SK-N-SH (cell line): ENCODE measurements around the gene HLF. TPM values are rescaled to one million over a fixed set of nuclear protein-coding genes. Genes with fewer than 3 reads are reported as not detected.

Experiments
- CTCF ChIA-PET: fragments of 300-600, 350-600 bp; formaldehyde crosslinking; extraction: SDS; loops from one replicate; lab custom pipeline; 2021; lab: Yijun Ruan, JAX
- POLR2A ChIA-PET: fragments of 350-600 bp; sonication (Branson Sonifier 250); formaldehyde crosslinking; extraction: SDS; loops from one replicate; lab custom pipeline; 2020; ENCODE audit warnings: antibody characterized with exemption, inconsistent platforms; lab: Yijun Ruan, JAX
- DNase-seq: peaks from one replicate; pipeline ENCODE4 v3.0.0; 2012
- H2AFZ ChIP-seq: fragments of 200-600 bp; sonication (generic); 2 replicates; pipeline ENCODE4 v1.8.1; 2016; ENCODE audit warnings: antibody characterized with exemption, mild to moderate bottlenecking, low read depth
- H3F3A ChIP-seq: fragments of 200-600 bp; sonication (generic); replicated peaks from 2 replicates; pipeline ENCODE3; 2016; ENCODE audit warnings: antibody characterized with exemption, mild to moderate bottlenecking; ENCODE audit not compliant: insufficient read depth
- H3K27ac ChIP-seq, 2 experiments: fragments of 200-500 bp in 1 of 2; fragments of 200-600 bp in 1 of 2; sonication (Bioruptor generic) in 1 of 2; sonication (generic), shearing (Covaris generic) in 1 of 2; 2 replicates each; pipeline versions ENCODE4 v1.5.1 to v1.6.1; 2014 to 2016; ENCODE audit warnings: low read depth in 2 of 2, inconsistent platforms in 1 of 2, low read length in 1 of 2, mild to moderate bottlenecking in 1 of 2, mixed read lengths in 1 of 2
- H3K27me3 ChIP-seq: fragments of 200-600 bp; sonication (generic), shearing (Covaris generic); 2 replicates; pipeline ENCODE4 v1.6.1; 2016; ENCODE audit warnings: mixed run types; ENCODE audit not compliant: insufficient read depth
- H3K36me3 ChIP-seq, 2 experiments: fragments of 200-500 bp in 1 of 2; fragments of 200-600 bp in 1 of 2; sonication (Bioruptor generic) in 1 of 2; sonication (generic) in 1 of 2; replicated peaks in 1 of 2; 2 replicates each; pipeline versions ENCODE3 to v1.5.1; 2014 to 2016; ENCODE audit warnings: low read length in 1 of 2, mild to moderate bottlenecking in 1 of 2; ENCODE audit not compliant: insufficient read depth in 2 of 2, control insufficient read depth in 1 of 2
- H3K4me1 ChIP-seq, 2 experiments: fragments of 200-500 bp in 1 of 2; fragments of 200-600 bp in 1 of 2; sonication (Bioruptor generic) in 1 of 2; sonication (generic), shearing (Covaris generic) in 1 of 2; 2 replicates each; pipeline versions ENCODE4 v1.5.1 to v1.6.1; 2014 to 2016; ENCODE audit warnings: low read depth in 1 of 2, low read length in 1 of 2, mixed run types in 1 of 2; ENCODE audit not compliant: insufficient read depth in 2 of 2, control insufficient read depth in 1 of 2
- H3K4me2 ChIP-seq: fragments of 200-600 bp; sonication (generic), shearing (Covaris generic); 2 replicates; pipeline ENCODE4 v1.6.1; 2017; ENCODE audit warnings: mixed run types
- H3K4me3 ChIP-seq, 2 experiments: fragments of 200-500 bp in 1 of 2; fragments of 200-600 bp in 1 of 2; sonication (Bioruptor generic) in 1 of 2; sonication (generic), shearing (Covaris generic) in 1 of 2; 2 replicates each; pipeline versions ENCODE4 v1.5.1 to v1.8.1; 2014 to 2016; ENCODE audit warnings: low read depth in 2 of 2, inconsistent platforms in 1 of 2, low read length in 1 of 2, mild to moderate bottlenecking in 1 of 2, mixed read lengths in 1 of 2, moderate library complexity in 1 of 2
- H3K79me2 ChIP-seq: fragments of 200-600 bp; sonication (generic); 2 replicates; pipeline ENCODE4 v1.8.1; 2017; ENCODE audit warnings: mild to moderate bottlenecking; ENCODE audit not compliant: insufficient read depth
- H3K9ac ChIP-seq: fragments of 200-600 bp; sonication (generic); 2 replicates; pipeline ENCODE4 v1.6.1; 2017; ENCODE audit warnings: mixed run types
- H3K9me2 ChIP-seq: fragments of 200-600 bp; sonication (generic); 2 replicates; pipeline ENCODE4 v1.6.1; 2017; ENCODE audit warnings: mixed run types
- H3K9me3 ChIP-seq: fragments of 200-600 bp; sonication (generic); 2 replicates; pipeline ENCODE4 v1.6.1; 2017; ENCODE audit warnings: mixed run types, mild to moderate bottlenecking, moderate library complexity
- H4K20me1 ChIP-seq: fragments of 200-600 bp; sonication (generic); 2 replicates; pipeline ENCODE4 v1.6.1; 2017; ENCODE audit warnings: mild to moderate bottlenecking, mixed run types; ENCODE audit not compliant: insufficient read depth
- CHD2 ChIP-seq: fragments of 150-350 bp; IDR thresholded peaks from 2 replicates; pipeline ENCODE4 v1.6.1; 2018; ENCODE audit warnings: low read length; ENCODE audit not compliant: partially characterized antibody
- CTCF ChIP-seq: fragments of 200-600 bp; sonication (generic); IDR thresholded peaks from 2 replicates; pipeline ENCODE4 v1.6.1; 2017; ENCODE audit warnings: antibody characterized with exemption, mild to moderate bottlenecking, moderate library complexity
- MEF2A ChIP-seq: IDR thresholded peaks from 2 replicates; pipeline ENCODE4 v1.4.0; 2012; ENCODE audit warnings: low read depth, borderline replicate concordance
- POLR2AphosphoS5 ChIP-seq: IDR thresholded peaks from 2 replicates; pipeline ENCODE4 v1.6.1; 2012; ENCODE audit warnings: low read depth, low read length
- RAD21 ChIP-seq: IDR thresholded peaks from 2 replicates; pipeline ENCODE4 v1.6.1; 2012; ENCODE audit warnings: mild to moderate bottlenecking, low read length
- RCOR1 ChIP-seq: fragments of 150-350 bp; IDR thresholded peaks from 2 replicates; pipeline ENCODE4 v1.6.1; 2017; ENCODE audit warnings: antibody characterized with exemption, low read length
- SMC3 ChIP-seq: IDR thresholded peaks from 2 replicates; pipeline ENCODE4 v1.6.1; 2012; ENCODE audit warnings: low read depth, low read length, improper control_type of control experiment
- TAF1 ChIP-seq: IDR thresholded peaks from 2 replicates; pipeline ENCODE4 v1.6.1; 2012; ENCODE audit warnings: low read depth, mild to moderate bottlenecking, low read length, moderate library complexity, borderline replicate concordance
- TEAD4 ChIP-seq: IDR thresholded peaks from 2 replicates; pipeline ENCODE4 v1.4.0; 2012; ENCODE audit warnings: mild to moderate bottlenecking, borderline replicate concordance; ENCODE audit not compliant: insufficient read depth
- WGBS: methylation state at CpG from one replicate; pipeline ENCODE4 v1.1.6; 2017; ENCODE audit warnings: low lambda C conversion rate; 5-methylcytosine and 5-hydroxymethylcytosine counted together
- polyA plus RNA-seq, 3 experiments: library from polyadenylated mRNA; depleted of rRNA; stranded (reverse); fragments of >200 nt; gene quantifications; 2 replicates each; pipeline ENCODE4 v1.2.3, GENCODE V29; 2012
- TF ChIP-seq, protein P1 (sequence below): IDR thresholded peaks from 2 replicates; pipeline ENCODE4 v1.4.0; 2012; ENCODE audit warnings: low read depth, borderline replicate concordance
- TF ChIP-seq, protein P2 (sequence below): fragments of 150-350 bp; IDR thresholded peaks from 2 replicates; pipeline ENCODE4 v1.6.1; 2016; ENCODE audit warnings: mild to moderate bottlenecking, low read depth, low read length
- TF ChIP-seq, protein P3 (sequence below): IDR thresholded peaks from 2 replicates; pipeline ENCODE4 v1.4.0; 2012; ENCODE audit warnings: low read depth, borderline replicate concordance

The HLF gene
- polyA plus RNA-seq, 1 of the 3 experiments (the other 2 are of a cell fraction), result 0.03 TPM

DNA sequence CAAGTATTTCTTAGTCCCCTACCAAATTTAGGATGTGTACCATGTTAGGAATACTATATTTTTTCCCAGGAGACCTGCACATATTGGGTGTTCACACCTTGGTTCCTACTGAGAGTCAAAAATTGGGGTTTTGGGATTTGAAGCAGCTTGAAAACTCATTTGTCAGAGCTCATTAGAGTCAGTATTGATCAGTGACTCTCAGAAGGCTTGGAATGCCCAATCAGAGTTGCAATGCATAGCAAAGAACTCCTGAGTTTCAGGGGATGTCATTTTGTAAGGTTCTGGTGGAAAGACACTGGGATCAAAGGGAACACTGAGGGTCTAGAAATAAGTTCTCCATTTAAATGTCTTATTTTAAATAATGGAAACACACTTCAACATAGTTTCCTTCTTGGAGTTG lies 5.1 kb downstream of the HLF start (continued):
- TF ChIP-seq, protein P1, sequence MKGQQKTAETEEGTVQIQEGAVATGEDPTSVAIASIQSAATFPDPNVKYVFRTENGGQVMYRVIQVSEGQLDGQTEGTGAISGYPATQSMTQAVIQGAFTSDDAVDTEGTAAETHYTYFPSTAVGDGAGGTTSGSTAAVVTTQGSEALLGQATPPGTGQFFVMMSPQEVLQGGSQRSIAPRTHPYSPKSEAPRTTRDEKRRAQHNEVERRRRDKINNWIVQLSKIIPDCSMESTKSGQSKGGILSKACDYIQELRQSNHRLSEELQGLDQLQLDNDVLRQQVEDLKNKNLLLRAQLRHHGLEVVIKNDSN, result no peak
- no peak for TF ChIP-seq SMC3
- TF ChIP-seq MEF2A, result no peak
- TF ChIP-seq RCOR1, result no peak
- no peak for TF ChIP-seq CHD2
- TF ChIP-seq, protein P2, sequence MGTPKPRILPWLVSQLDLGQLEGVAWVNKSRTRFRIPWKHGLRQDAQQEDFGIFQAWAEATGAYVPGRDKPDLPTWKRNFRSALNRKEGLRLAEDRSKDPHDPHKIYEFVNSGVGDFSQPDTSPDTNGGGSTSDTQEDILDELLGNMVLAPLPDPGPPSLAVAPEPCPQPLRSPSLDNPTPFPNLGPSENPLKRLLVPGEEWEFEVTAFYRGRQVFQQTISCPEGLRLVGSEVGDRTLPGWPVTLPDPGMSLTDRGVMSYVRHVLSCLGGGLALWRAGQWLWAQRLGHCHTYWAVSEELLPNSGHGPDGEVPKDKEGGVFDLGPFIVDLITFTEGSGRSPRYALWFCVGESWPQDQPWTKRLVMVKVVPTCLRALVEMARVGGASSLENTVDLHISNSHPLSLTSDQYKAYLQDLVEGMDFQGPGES, result no peak
- TF ChIP-seq CTCF, result no peak
- TF ChIP-seq TEAD4, result no peak
- no peak for TF ChIP-seq RAD21

- CTCF ChIA-PET, result interaction anchor here (1.3 to 1.5 kb wide), 2 partner anchors 243 to 302 kb away, joined by 3 to 4 read pairs; partner anchors contain the start of gene STXBP4
- POLR2A ChIA-PET, result no interaction called here
- 43% methylated on average over 1 of the region's 1 CpG for WGBS
These were observed 6.4 kb downstream of the HLF start for GRCh38 chr17:55271223-55271571.

More at GRCh38 chr17:55271223-55271571, 6.4 kb downstream of the HLF start:
- no peak for DNase-seq
- Histone ChIP-seq H3K4me2 (no peak overlapping the region), H3K4me3 (no peak overlapping the region), H3K27me3 (0 out of 2 replicates have a peak, but pooled peaks cover 5% of the 10 kb centered on the region), H3K27ac (no peak overlapping the region), H3K9me3 (no peaks in the 10 kb centered on the region), H3K79me2 (no peaks in the 10 kb centered on the region), H4K20me1 (no peaks in the 10 kb centered on the region), H3F3A (peaks cover 4% of the 10 kb centered on the region), H3K4me1 (peaks cover 7 to 21% of the 10 kb centered on the region in 2 experiments; a peak in 3 of 4 replicates), H3K36me3 (no peaks in the 10 kb centered on the region), H2AFZ (no peak overlapping the region), H3K9me2 (no peaks in the 10 kb centered on the region), H3K9ac (no peak overlapping the region)
- TF ChIP-seq RCOR1 (no peak), POLR2AphosphoS5 (no peak), TAF1 (no peak)
- TF ChIP-seq, protein P3, sequence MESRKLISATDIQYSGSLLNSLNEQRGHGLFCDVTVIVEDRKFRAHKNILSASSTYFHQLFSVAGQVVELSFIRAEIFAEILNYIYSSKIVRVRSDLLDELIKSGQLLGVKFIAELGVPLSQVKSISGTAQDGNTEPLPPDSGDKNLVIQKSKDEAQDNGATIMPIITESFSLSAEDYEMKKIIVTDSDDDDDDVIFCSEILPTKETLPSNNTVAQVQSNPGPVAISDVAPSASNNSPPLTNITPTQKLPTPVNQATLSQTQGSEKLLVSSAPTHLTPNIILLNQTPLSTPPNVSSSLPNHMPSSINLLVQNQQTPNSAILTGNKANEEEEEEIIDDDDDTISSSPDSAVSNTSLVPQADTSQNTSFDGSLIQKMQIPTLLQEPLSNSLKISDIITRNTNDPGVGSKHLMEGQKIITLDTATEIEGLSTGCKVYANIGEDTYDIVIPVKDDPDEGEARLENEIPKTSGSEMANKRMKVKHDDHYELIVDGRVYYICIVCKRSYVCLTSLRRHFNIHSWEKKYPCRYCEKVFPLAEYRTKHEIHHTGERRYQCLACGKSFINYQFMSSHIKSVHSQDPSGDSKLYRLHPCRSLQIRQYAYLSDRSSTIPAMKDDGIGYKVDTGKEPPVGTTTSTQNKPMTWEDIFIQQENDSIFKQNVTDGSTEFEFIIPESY, result no peak
